Measurements from ENCODE around the gene OLIG2.

Gene OLIG2

GRCh38 chr21:33019885-33020557 lies 5.7 kb upstream of the OLIG2 start:
- DNase-seq (ENCODE audit: low read depth): no peak

- DNase-seq (ENCODE audit: low read depth): no peak
Observed at GRCh38 chr21:33020558-33021100, 5.1 kb upstream of the OLIG2 start.

- DNase-seq (ENCODE audit: low read depth): no peak
Observed at GRCh38 chr21:33021150-33021549, 4.6 kb upstream of the OLIG2 start.

- no peak for DNase-seq (ENCODE audit: low read depth)
Observed at GRCh38 chr21:33021667-33022066, 4.1 kb upstream of the OLIG2 start.

GRCh38 chr21:33022489-33022827 lies 3.3 kb upstream of the OLIG2 start:
- no peak for DNase-seq (ENCODE audit: low read depth)

- DNase-seq (ENCODE audit: low read depth): no peak
Observed at GRCh38 chr21:33022828-33023573, 2.7 kb upstream of the OLIG2 start.

- no peak for DNase-seq (ENCODE audit: low read depth)
Observed at GRCh38 chr21:33023574-33024200, 2.0 kb upstream of the OLIG2 start.

GRCh38 chr21:33024201-33025103 lies 1.3 kb upstream of the OLIG2 start:
- no peak for DNase-seq (ENCODE audit: low read depth)

GRCh38 chr21:33025106-33025488 lies 638 bp upstream of the OLIG2 start:
- DNase-seq (ENCODE audit: low read depth): no peak

- DNase-seq (ENCODE audit: low read depth): no peak
Observed at GRCh38 chr21:33026443-33026858, 716 bp downstream of the OLIG2 start.

- DNase-seq (ENCODE audit: low read depth): no peak
Observed at GRCh38 chr21:33026878-33027400, 1.2 kb downstream of the OLIG2 start.

- DNase-seq (ENCODE audit: low read depth): no peak
Observed at GRCh38 chr21:33027401-33028286, 1.9 kb downstream of the OLIG2 start.

GRCh38 chr21:33028287-33028670 lies 2.5 kb downstream of the OLIG2 start:
- no peak for DNase-seq (ENCODE audit: low read depth)

GRCh38 chr21:33028773-33029384 lies 3.1 kb downstream of the OLIG2 start:
- DNase-seq (ENCODE audit: low read depth): peak; percentile 19

GRCh38 chr21:33029385-33029921 lies 3.7 kb downstream of the OLIG2 start:
- DNase-seq (ENCODE audit: low read depth): no peak

- DNase-seq (ENCODE audit: low read depth): no peak
Observed at GRCh38 chr21:33029975-33030461, 4.3 kb downstream of the OLIG2 start.

GRCh38 chr21:33030633-33031032 lies 4.9 kb downstream of the OLIG2 start:
- no peak for DNase-seq (ENCODE audit: low read depth)

- DNase-seq (ENCODE audit: low read depth): no peak
Observed at GRCh38 chr21:33031152-33031911, 5.6 kb downstream of the OLIG2 start.

GRCh38 chr21:33032434-33033047 lies 6.8 kb downstream of the OLIG2 start:
- no peak for DNase-seq (ENCODE audit: low read depth)
